Measurements from ENCODE around the gene PRM1. TPM values are rescaled to one million over a fixed set of nuclear protein-coding genes. Genes with fewer than 3 reads are reported as not detected.

PRM1 gene
- total and polyA plus RNA-seq, 2 of the 13 experiments (the other 11 are each of a cell fraction or from before 2014, with no cell fraction given), result not detected

- TF ChIP-seq, protein P1, sequence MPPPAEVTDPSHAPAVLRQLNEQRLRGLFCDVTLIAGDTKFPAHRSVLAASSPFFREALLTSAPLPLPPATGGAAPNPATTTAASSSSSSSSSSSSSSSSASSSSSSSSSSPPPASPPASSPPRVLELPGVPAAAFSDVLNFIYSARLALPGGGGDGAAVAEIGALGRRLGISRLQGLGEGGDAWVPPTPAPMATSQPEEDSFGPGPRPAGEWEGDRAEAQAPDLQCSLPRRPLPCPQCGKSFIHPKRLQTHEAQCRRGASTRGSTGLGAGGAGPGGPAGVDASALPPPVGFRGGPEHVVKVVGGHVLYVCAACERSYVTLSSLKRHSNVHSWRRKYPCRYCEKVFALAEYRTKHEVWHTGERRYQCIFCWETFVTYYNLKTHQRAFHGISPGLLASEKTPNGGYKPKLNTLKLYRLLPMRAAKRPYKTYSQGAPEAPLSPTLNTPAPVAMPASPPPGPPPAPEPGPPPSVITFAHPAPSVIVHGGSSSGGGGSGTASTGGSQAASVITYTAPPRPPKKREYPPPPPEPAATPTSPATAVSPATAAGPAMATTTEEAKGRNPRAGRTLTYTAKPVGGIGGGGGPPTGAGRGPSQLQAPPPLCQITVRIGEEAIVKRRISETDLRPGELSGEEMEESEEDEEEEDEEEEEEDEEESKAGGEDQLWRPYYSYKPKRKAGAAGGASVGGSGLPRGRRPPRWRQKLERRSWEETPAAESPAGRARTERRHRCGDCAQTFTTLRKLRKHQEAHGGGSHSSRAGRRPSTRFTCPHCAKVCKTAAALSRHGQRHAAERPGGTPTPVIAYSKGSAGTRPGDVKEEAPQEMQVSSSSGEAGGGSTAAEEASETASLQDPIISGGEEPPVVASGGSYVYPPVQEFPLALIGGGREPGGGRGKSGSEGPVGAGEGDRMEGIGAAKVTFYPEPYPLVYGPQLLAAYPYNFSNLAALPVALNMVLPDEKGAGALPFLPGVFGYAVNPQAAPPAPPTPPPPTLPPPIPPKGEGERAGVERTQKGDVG (CRISPR knock-in tag; IDR thresholded peaks at IDR 0.05; ENCODE audit: borderline replicate concordance), result no peak
- TF ChIP-seq, protein P2, sequence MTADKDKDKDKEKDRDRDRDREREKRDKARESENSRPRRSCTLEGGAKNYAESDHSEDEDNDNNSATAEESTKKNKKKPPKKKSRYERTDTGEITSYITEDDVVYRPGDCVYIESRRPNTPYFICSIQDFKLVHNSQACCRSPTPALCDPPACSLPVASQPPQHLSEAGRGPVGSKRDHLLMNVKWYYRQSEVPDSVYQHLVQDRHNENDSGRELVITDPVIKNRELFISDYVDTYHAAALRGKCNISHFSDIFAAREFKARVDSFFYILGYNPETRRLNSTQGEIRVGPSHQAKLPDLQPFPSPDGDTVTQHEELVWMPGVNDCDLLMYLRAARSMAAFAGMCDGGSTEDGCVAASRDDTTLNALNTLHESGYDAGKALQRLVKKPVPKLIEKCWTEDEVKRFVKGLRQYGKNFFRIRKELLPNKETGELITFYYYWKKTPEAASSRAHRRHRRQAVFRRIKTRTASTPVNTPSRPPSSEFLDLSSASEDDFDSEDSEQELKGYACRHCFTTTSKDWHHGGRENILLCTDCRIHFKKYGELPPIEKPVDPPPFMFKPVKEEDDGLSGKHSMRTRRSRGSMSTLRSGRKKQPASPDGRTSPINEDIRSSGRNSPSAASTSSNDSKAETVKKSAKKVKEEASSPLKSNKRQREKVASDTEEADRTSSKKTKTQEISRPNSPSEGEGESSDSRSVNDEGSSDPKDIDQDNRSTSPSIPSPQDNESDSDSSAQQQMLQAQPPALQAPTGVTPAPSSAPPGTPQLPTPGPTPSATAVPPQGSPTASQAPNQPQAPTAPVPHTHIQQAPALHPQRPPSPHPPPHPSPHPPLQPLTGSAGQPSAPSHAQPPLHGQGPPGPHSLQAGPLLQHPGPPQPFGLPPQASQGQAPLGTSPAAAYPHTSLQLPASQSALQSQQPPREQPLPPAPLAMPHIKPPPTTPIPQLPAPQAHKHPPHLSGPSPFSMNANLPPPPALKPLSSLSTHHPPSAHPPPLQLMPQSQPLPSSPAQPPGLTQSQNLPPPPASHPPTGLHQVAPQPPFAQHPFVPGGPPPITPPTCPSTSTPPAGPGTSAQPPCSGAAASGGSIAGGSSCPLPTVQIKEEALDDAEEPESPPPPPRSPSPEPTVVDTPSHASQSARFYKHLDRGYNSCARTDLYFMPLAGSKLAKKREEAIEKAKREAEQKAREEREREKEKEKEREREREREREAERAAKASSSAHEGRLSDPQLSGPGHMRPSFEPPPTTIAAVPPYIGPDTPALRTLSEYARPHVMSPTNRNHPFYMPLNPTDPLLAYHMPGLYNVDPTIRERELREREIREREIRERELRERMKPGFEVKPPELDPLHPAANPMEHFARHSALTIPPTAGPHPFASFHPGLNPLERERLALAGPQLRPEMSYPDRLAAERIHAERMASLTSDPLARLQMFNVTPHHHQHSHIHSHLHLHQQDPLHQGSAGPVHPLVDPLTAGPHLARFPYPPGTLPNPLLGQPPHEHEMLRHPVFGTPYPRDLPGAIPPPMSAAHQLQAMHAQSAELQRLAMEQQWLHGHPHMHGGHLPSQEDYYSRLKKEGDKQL (CRISPR knock-in tag; IDR thresholded peaks at IDR 0.05; ENCODE audit: low read depth), result no peak
- TF ChIP-seq MIXL1 (CRISPR knock-in tag; IDR thresholded peaks at IDR 0.05), result no peak; the same call in 1 of the 2 replicates
- TF ChIP-seq ERF (CRISPR knock-in tag; IDR thresholded peaks at IDR 0.05), result 0 out of 2 replicates have a peak, but pooled peaks have one; percentile 0
- peak; percentile 63; the same call in 1 of the 2 replicates for TF ChIP-seq ARNTL (CRISPR knock-in tag; IDR thresholded peaks at IDR 0.05)
- no peak for TF ChIP-seq ZNF205 (CRISPR knock-in tag; IDR thresholded peaks at IDR 0.05)
- TF ChIP-seq, protein P3, sequence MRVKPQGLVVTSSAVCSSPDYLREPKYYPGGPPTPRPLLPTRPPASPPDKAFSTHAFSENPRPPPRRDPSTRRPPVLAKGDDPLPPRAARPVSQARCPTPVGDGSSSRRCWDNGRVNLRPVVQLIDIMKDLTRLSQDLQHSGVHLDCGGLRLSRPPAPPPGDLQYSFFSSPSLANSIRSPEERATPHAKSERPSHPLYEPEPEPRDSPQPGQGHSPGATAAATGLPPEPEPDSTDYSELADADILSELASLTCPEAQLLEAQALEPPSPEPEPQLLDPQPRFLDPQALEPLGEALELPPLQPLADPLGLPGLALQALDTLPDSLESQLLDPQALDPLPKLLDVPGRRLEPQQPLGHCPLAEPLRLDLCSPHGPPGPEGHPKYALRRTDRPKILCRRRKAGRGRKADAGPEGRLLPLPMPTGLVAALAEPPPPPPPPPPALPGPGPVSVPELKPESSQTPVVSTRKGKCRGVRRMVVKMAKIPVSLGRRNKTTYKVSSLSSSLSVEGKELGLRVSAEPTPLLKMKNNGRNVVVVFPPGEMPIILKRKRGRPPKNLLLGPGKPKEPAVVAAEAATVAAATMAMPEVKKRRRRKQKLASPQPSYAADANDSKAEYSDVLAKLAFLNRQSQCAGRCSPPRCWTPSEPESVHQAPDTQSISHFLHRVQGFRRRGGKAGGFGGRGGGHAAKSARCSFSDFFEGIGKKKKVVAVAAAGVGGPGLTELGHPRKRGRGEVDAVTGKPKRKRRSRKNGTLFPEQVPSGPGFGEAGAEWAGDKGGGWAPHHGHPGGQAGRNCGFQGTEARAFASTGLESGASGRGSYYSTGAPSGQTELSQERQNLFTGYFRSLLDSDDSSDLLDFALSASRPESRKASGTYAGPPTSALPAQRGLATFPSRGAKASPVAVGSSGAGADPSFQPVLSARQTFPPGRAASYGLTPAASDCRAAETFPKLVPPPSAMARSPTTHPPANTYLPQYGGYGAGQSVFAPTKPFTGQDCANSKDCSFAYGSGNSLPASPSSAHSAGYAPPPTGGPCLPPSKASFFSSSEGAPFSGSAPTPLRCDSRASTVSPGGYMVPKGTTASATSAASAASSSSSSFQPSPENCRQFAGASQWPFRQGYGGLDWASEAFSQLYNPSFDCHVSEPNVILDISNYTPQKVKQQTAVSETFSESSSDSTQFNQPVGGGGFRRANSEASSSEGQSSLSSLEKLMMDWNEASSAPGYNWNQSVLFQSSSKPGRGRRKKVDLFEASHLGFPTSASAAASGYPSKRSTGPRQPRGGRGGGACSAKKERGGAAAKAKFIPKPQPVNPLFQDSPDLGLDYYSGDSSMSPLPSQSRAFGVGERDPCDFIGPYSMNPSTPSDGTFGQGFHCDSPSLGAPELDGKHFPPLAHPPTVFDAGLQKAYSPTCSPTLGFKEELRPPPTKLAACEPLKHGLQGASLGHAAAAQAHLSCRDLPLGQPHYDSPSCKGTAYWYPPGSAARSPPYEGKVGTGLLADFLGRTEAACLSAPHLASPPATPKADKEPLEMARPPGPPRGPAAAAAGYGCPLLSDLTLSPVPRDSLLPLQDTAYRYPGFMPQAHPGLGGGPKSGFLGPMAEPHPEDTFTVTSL (CRISPR knock-in tag; IDR thresholded peaks at IDR 0.05; ENCODE audit: borderline replicate concordance), result peak; percentile 43; the same call in 1 of the 2 replicates
- no peak for TF ChIP-seq RXRA (CRISPR knock-in tag; IDR thresholded peaks at IDR 0.05)
- peak; percentile 77; the same call in 1 of the 2 replicates for TF ChIP-seq ZNF232 (CRISPR knock-in tag; IDR thresholded peaks at IDR 0.05; ENCODE audit: borderline replicate concordance)
- TF ChIP-seq ZNF615 (CRISPR knock-in tag; IDR thresholded peaks at IDR 0.05; ENCODE audit: borderline replicate concordance), result no peak
- TF ChIP-seq ZNF598 (CRISPR knock-in tag; IDR thresholded peaks at IDR 0.05; ENCODE audit: borderline replicate concordance), result no peak
- TF ChIP-seq ZNF350 (CRISPR knock-in tag; IDR thresholded peaks at IDR 0.05; ENCODE audit: borderline replicate concordance, low read depth), result no peak
- no peak for TF ChIP-seq FOSL1 (CRISPR knock-in tag; IDR thresholded peaks at IDR 0.05; ENCODE audit: borderline replicate concordance)
- no peak for TF ChIP-seq TAF1 (CRISPR knock-in tag; IDR thresholded peaks at IDR 0.05)
- no peak for TF ChIP-seq ZNF180 (CRISPR knock-in tag; IDR thresholded peaks at IDR 0.05; ENCODE audit: borderline replicate concordance, low read depth)
Observed at GRCh38 chr16:11270602-11271162, 10.4 kb downstream of the PRM1 start (continued).
